Prostate gland (tissue), 2 donors: Measurements from ENCODE around the gene BTBD9.

Experiments
- POLR2A ChIP-seq: fragments of 450-650 bp; IDR thresholded peaks from one replicate; pipeline ENCODE4 v1.6.1; 2016; ENCODE audit warnings: antibody characterized with exemption, mild to moderate bottlenecking
- POLR2AphosphoS5 ChIP-seq: sonication (generic); formaldehyde crosslinking; IDR thresholded peaks from one replicate; pipeline ENCODE4 v1.6.1; 2017; ENCODE audit warnings: antibody characterized with exemption
- TF ChIP-seq, protein P1 (sequence below), 4 experiments: fragments of 200-600 bp in 2 of 4; fragments of 450-650 bp in 2 of 4; sonication (generic) in 2 of 4; IDR thresholded peaks; 1 replicate in 3 of 4; 2 replicates in 1 of 4; pipeline ENCODE4 v1.5.1; 2016 to 2019; ENCODE audit warnings: antibody characterized with exemption in 4 of 4, mild to moderate bottlenecking in 2 of 4, moderate library complexity in 2 of 4

DNA sequence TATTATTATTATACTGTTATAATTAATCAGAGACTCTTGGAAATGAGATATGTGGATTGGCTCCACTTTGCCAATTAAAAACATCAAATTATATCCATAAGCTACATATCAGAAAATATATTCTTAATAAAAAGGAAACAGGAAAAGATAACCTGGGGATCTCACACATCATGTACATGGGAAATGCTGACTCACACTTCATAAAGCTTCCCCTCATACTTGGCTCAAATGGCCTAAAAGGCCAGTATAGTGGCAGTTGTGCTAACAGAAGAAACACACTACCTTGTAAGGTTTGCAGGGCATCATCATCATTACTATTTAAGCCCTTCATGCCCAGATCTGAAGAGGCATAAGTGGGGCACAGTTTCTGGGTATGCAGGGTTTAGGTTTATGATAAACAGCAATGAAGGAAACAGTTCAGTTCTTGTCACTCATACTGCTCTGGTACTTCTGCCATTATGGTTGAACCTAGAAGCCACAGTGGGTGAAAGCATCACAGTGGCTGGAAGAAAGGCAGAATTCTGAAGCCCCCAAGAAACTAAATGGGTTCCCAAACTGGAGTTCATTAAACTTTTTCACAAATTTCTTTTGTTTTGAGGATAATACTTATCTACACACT is 60.6 kb downstream of the BTBD9 start:
- TF ChIP-seq, protein P1, sequence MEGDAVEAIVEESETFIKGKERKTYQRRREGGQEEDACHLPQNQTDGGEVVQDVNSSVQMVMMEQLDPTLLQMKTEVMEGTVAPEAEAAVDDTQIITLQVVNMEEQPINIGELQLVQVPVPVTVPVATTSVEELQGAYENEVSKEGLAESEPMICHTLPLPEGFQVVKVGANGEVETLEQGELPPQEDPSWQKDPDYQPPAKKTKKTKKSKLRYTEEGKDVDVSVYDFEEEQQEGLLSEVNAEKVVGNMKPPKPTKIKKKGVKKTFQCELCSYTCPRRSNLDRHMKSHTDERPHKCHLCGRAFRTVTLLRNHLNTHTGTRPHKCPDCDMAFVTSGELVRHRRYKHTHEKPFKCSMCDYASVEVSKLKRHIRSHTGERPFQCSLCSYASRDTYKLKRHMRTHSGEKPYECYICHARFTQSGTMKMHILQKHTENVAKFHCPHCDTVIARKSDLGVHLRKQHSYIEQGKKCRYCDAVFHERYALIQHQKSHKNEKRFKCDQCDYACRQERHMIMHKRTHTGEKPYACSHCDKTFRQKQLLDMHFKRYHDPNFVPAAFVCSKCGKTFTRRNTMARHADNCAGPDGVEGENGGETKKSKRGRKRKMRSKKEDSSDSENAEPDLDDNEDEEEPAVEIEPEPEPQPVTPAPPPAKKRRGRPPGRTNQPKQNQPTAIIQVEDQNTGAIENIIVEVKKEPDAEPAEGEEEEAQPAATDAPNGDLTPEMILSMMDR (IDR thresholded peaks at IDR 0.05): no peak
- TF ChIP-seq POLR2AphosphoS5 (no peak), POLR2A (no peak)
